ENCODE measurements around the gene TRNP1. TPM values are rescaled to one million over a fixed set of nuclear protein-coding genes. Genes with fewer than 3 reads are reported as not detected.
"Not testable (repeated sequence)": the region's sequence is repeated elsewhere in the genome, so short reads cannot be mapped to it uniquely, and the experiment has no call there.

Gene TRNP1, protein sequence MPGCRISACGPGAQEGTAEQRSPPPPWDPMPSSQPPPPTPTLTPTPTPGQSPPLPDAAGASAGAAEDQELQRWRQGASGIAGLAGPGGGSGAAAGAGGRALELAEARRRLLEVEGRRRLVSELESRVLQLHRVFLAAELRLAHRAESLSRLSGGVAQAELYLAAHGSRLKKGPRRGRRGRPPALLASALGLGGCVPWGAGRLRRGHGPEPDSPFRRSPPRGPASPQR
- 15.2 and 18.9 TPM in 2 replicates for total RNA-seq (2014; rRNA removed; shearing (Covaris generic))
- polyA plus RNA-seq (2015; cell fraction: cytosol; rRNA removed) = 9.7 and 11.1 TPM in 2 replicates
- 7.5 TPM in 2 replicates for polyA plus RNA-seq (2015; cell fraction: nucleus; rRNA removed)

DNA sequence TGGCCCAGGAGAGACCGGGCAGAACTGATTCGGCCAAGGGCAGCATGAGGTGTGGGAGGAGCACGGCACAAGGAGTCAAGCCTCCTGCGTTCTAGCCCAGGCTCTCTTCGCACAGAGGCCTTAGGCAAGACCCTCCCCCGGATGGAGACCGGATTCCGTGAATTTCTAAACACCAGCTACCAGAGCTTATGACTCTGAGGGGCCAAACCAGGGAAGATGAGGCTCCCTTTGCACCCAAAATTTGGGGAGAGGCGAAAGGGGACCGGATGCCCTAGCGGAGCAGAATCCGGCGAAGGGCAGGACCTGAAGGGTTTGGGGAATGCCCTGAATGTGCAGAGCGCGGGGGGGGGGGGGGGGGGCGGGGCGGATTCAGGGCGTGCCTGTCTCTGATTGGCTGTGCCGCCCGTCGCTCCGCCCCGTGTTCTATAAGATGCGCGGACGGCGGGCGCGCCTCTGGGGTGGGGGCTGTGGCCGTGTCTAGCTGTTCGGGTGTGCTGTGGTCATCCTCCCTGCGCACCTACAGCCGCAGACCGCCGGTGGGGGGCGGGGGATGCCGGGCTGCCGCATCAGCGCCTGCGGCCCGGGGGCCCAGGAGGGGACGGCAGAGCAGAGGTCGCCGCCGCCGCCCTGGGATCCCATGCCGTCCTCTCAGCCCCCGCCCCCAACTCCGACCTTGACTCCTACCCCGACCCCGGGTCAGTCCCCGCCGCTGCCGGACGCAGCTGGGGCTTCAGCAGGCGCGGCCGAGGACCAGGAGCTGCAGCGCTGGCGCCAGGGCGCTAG, at the start of gene TRNP1:
Gene TRNP1 (plus strand): TSS at position 456 of the 783 bp plus-strand sequence. CDS start 95 bp downstream, at position 551.
- peak; percentile 78 for DNase-seq (ENCODE audit: low read depth)

DNA sequence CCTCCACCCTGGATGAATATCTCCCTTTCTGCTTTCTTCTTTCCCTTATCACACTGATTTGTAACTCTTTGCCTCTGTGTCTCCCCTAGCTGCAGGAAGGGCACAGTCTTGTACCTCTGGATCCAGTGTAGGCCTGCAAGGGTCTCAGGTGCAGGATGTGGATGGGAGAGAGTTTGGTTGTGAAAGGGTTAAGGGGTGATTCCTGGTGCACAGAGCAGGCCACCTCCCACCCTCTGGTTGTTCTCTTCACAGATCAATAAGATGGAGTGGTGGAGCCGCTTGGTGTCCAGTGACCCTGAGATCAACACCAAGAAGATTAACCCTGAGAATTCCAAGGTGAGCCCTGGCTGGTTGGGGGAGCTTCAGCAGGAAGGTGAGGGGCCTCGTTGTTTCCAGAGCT, 48.4 kb upstream of the TRNP1 start:
- DNase-seq (ENCODE audit: low read depth) = no peak

DNA sequence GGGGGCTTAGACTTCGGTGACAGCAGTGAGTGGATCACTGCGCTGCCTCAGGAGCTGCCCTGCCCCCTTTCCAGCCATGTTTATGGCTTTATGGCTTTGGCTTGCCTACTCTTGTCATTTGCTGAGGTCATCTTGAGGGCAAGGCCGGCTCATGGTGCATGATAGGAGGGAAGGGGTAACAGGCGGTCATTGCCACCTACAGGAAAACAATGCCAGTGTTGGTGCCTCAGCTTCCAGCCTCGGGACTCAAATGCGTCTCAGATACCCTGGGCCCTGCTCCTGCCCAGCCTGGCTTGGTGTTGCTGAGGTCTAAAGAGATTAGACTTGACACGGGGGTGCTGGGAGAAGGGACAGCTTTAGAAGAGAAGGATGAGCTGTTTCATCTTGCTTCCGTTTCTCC, 47.8 kb upstream of the TRNP1 start:
- DNase-seq (ENCODE audit: low read depth) = no peak

DNA sequence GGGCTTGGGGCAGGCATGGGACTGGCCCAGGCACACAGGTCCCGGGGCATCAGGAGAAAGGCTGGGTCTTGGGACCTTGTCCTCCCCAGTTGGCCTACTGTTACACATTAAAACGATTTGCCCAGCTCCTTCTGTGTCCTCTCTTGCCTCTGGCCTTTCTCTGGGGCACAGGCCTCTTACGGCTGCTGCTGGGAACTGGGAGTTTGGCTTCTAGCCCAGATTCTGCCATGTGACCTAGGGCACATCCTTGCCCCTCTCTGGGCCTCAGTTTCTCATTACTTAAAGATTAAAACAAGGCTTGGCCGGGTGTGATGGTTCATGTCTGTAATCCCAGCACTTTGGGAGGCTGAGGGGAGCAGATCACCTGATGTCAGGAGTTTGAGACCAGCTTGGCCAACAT, 47.2 kb upstream of the TRNP1 start:
- no peak for DNase-seq (ENCODE audit: low read depth)

DNA sequence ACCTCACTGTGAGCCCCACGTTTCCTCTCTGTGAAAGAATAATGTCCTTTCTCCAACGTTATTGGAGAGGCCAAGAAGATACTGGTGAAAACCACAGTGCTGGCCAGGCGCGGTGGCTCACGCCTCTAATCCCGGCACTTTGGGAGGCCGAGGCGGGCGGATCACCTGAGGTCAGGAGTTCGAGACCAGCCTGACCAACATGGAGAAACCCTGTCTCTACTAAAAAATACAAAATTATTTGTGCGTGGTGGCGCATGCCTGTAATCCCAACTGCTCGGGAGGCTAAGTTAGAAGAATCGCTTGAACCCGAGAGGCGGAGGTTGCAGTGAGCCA, 44.8 kb upstream of the TRNP1 start:
- DNase-seq (ENCODE audit: low read depth) = not testable (repeated sequence)

DNA sequence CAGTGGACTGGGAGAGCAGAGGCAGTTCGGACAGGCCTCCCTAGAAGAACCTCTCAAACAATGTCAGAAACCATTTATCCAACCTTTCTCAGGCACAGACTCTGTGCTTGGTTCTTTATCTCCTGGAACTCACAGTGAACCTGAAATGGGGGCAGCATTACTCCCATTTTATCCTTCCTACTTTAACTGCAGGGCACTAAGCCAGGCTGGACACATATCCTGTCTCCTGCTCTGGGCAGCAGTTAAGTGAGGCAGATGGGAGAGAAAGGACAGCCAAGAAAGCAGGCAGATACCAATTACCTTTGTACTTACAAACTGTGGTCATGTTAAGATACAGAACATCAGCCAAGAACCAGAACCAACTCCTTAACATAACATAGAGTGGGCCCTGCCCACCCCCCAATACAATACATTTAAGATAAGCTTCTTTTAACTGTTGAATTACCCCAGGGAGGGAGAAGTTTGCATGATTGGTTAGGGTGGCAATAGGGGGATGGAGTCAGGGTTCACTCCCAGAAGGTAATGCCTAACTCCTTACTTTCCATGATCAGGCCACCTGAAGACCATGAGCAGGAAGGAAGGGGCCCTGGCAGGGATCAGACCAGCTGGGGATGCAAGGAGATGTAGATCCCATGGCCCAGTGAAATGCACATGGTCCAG, 44.1 kb upstream of the TRNP1 start:
- DNase-seq (ENCODE audit: low read depth) = peak; percentile 20

DNA sequence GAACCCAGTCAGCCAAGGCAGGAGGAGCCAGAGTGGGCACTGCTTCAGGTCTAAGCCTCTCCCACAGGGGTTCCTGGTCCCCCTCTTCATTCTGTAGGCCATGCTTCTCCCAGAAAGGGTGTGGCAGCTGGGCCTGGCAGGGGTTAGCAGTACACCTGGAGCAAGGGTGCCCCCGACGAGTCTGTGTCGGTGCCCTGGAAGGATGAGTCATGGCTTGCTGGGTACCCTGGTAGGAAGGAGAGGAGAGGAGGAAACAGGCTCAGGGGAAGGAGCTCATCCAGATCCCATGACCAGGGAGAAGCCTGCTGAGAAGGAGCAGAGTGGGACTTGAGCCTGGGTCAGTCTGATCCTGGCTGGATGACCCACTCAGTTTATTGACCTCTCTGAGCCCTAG, 43.6 kb upstream of the TRNP1 start:
- peak; percentile 60 for DNase-seq (ENCODE audit: low read depth)

DNA sequence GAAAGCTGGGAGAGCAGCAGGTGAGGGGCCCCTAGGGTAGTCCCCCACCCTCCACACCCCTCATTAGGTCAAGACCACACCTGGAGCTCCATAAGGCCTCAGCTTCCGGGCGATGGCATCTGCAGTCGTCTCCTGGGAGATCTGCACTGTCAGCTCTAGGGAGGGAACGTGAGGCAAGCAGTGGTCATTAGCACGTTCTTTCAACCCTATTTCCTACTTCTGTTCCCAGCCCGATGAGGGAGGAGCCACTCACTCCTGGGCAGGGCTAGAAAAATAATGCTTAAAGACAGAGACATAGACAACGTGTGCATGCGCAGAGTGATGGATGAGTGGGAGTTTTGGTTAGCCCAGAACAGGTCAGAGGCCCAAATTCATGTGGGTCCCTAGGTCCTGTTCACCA, 42.9 kb upstream of the TRNP1 start:
- no peak for DNase-seq (ENCODE audit: low read depth)

DNA sequence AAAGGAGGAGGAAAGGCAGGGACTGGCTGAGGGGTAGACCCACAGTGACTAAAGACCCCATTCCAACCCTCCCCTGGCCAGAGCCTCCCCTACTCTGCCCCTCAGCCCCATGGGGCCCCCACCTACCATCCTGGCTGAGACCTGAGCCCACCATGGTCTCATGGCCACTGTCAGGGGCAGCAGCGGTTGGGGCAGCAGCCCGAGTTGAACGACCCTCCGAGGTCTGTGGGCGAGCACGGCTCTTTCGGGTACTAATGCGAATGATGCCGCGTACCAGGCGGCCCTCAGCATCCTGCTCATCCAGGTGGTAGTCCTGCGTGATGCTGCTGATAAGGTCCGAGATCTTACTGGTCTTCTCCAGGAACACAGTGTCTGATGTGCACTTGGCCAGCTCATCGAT, 42.3 kb upstream of the TRNP1 start:
- no peak for DNase-seq (ENCODE audit: low read depth)

DNA sequence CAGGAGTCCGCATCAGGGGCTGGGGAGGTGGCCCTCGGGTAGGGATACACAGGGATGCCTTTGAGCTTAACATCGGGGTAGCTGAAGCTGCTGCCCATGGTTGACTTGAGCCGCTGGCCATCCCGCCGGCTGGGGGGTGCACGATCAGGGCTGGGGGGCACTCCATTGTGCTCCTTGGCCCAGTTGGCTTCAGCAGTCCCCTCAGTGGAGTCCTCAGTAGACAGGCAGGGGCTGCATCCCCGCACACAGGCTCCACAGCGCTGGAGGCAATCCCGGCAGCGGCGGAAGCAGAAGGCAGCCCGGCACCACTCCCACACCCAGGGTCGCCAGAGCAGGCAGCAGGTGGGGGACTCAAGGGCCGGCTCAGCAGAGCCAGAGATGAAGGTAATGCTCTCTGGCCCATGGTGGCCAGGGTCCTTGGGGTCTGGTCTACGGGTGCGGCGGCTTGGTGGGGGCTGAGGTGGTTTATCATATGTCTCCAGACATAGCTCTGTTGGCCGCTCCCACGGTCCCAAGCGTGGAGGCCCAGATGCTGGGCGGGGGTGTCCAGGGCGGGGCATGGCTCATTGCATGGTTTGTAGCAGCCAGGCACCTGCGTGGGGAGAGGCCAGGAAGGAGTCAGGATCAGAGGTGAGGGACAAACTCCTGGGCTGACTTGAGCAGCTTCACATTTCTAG, 41.5 kb upstream of the TRNP1 start:
- DNase-seq (ENCODE audit: low read depth) = no peak

DNA sequence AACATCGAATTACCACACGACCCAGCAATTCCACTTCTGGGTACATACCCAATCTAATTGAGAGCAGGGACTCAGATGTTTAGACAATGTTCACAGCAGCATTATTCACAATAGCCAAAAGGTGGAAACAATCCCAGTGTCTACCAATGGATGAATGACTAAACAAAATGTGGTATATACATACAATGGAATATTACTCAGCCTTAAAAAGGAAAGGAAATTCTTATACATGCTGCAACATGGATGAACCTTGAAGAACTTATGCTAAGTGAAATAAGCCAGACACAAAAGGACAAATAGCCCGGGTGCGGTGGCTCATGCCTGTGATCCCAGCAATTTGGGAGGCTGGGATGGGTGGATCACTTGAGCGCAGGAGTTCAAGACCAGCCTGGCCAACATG, 40.1 kb upstream of the TRNP1 start:
- DNase-seq (ENCODE audit: low read depth) = no peak

DNA sequence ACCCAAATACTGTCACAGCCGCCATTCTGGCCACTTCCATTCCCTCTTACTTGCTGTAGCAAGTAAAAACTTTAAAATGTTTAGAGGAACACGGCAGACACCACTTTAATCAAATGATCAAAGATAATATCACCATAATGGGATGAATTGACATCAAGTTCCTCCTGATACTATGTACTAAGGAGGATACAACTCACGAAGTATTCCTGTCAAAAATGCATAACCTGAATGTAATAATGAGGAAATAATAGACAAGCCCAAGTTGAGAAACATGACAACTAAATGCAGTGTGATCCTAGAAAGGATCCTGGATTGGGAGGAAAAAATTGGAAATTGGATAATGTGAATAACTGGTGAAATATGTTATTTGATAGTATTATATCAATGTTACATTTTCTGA, 37.2 kb upstream of the TRNP1 start:
- DNase-seq (ENCODE audit: low read depth) = no peak

DNA sequence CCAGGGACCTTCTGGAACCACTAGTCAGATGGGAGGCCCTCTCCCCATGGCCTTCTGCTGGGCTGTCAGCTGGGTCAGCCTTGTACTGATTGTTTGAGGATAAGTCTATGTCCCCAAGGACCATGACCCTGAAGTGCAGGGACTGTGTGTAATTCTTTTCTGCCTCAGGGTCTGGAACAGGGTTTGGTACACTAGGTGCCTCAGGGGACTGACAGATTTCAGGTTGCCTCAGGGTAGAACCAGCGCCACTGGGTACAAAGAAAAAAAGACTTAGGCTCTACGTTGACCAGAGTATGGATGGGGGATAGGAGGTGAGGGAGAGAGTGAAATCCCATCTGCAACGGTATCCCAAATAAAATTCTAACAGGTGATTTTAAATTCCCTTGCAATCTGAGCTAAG, 36.2 kb upstream of the TRNP1 start:
- DNase-seq (ENCODE audit: low read depth) = no peak

DNA sequence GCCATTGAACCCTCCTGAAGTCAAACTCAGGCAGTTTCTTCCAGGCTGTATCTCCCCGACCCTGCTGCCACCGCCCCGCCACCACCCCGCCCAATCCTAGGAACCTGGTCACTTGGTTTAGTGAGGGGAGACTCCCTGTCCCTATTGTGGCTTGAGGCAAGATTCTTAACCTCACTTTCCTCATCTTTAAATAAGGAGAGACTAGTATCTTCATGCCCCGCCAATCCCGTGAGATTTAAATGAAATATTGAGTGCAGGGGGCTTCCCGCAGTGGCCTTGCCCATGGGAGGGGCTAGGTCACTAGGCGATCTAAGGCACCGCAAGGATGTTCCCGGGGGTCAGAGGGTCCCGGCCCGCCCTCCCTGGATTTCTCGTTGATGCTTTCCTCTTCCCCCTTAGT, 34.2 kb upstream of the TRNP1 start:
- no peak for DNase-seq (ENCODE audit: low read depth)

DNA sequence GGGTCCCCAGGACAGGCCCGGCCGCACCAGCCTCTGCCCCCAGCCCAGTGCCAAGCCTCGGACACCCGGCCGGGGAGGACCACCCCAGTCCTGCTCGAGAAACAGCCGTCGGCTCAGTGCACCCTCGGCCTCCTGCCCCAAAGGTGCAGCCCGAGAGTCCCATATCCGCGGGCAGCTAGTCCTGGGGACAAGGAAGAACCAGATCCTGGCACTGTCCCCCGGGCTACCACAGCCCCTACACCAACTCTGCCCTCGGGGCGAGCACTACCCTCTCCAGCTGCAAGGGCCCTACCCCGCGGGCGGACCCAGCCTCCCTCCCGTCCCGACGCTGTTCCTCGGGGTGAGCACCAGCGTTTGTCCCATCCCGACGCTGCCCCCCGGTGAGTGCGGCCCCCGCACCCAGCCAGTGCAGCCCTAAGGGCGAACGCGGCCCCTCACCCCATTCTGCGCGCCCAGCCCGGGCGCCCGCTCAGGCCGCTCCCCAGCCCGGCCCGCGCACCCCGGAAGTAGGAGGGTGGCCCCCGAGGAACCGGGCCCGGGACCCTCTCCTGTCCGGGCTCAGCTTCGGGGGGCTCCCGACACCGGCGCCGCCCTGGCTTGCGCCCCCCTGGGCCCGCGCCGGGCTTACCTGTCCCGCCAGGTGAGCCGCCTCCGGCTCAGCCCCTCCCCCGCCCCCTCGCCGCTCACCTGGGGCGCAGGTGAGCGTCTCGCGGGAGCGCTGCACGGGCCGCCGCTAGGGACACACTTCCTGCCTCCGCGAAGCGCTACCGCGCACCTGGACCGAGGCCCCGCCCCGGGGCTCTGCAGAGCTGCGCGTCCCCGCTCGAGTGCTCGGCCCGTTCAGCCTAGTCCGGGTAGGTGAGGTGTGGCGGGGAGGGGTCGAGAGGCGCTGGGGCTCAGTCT, 33.5 kb upstream of the TRNP1 start, which contains the start of gene KDF1:
Gene KDF1 (minus strand): TSS at position 747 of the 903 bp plus-strand sequence. CDS start 8,088 bp downstream, outside the sequence.
- DNase-seq (ENCODE audit: low read depth) = no peak

DNA sequence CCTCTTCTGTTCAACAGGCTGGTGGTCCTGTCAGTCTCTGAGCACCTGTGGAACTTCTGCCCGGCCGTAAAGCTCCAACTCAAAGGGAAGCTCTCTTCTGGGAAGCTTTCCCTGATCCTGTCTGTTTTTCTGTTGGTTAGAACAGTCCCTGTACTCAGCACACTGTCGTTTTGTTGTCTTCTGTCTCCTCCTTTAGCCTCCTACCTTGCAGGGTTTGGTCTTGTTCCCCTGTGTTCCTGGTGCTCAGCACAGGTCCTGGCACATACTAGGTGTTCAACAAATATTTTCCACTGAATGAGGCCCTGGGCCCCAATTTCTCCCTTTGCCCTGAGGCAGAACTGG, 32.9 kb upstream of the TRNP1 start:
- DNase-seq (ENCODE audit: low read depth) = no peak

DNA sequence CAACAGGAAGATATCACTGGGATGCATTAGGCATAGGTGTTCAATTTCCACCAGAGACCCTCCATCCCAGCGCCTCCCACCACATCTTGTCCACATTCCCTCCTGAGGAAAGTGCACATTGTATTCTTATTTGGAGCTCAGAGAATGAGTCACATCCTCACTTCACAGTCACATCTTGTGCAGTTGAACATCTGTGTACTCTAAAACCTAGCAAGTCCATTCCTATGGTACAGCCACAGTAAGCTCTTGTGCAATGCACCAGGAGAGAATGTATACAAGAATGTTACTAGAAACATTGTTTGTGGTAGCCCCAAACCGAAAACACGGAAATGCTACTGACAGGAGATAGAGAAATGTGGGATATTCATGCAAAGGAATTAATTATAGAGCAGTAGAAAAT, 31.7 kb upstream of the TRNP1 start:
- peak; percentile 92 for DNase-seq (ENCODE audit: low read depth)

DNA sequence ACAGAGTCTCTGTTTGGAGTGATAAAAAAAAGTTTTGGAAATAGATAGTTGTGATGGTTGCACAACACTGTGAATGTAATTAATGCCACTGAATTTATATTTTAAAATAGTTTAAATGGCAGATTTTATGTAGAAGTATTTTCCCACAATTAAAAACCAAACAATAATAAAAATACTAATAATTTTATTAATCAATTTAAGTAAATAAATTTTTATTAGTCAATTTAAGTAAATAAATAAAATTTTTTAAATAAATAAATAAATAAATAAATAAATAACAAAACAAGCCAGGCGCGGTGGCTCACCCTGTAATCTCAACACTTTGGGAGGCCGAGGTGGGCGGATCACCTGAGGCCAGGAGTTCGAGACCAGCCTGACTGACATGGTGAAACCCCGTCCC, 28.3 kb upstream of the TRNP1 start:
- DNase-seq (ENCODE audit: low read depth) = no peak

DNA sequence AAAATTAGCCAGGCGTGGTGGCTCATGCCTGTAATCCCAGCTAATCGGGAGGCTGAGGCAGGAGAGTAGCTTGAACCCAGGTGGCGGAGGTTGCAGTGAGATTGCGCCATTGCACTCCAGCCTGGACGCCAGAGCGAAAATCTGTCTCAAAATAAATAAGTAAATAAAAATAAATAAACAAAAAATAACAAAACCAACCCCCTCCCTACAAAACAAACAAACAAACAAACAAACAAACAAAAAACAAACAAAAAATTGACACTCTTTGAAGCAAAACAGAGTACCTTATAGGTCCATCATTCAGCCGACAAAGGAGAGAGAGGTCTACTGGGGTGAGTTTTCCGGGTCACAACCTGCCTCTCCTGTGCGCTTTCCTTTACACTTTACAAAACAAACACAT, 27.9 kb upstream of the TRNP1 start:
- no peak for DNase-seq (ENCODE audit: low read depth)

DNA sequence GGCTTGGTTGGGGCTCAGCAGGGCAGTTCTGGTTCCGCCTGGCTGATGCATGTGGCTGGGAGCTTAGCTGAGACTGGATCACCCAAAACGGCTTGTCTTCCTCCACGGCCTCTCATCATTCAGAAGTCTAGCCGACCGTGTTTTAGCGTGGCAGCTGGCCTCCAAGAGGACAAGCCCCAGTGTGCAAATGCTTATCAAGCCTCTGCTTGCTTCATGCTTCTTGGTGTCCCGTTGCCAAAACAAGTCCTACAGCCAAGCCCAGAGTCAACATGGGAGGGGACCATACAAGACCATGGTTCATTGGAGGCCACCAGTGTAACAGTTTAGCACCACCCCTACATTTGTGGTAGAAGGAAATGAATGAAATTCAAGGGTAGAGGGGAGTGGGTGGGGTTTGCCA, 22.7 kb upstream of the TRNP1 start:
- no peak for DNase-seq (ENCODE audit: low read depth)

DNA sequence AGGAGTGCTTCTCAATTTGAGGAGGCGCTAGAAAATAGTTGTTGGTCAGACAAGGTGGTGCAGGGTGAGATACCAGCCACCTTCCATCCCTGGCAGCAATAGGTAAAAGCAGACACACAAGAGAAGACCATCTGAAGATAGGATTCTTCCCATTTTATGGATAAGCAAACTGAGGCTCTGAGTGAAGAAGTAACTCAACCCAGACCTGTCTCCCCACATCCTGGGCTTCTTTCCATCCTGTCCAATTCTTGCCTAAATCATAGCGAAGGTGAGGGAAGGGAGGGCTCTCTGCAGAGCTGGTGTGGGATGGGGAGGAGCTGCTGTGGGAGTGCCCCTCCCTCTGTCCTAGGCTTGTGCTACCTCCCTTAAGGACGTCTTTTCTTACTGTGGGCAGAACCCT, 21.9 kb upstream of the TRNP1 start:
- DNase-seq (ENCODE audit: low read depth) = no peak
